ENCODE measurements around the gene ZIC5. TPM values are rescaled to one million over a fixed set of nuclear protein-coding genes. Genes with fewer than 3 reads are reported as not detected.
A peak's percentile ranks its signal among the peaks of the same experiment; 100 is the strongest.

ZIC5 gene
- total RNA-seq, 4 donors from 2014 or later, result not detected

GRCh38 chr13:99982731-99983498, 11.3 kb upstream of the ZIC5 start:
- peak overlapping the region in 2 of 4 donors; percentile 58 to 72 for H3K4me3 ChIP-seq
- TF ChIP-seq CTCF (IDR thresholded peaks at IDR 0.05), result no peak
- TF ChIP-seq POLR2A (IDR thresholded peaks at IDR 0.05), result no peak
- no peak for DNase-seq
- peaks cover 54 to 100% (median 75%) of the 10 kb centered on the region in 4 donors for H3K27me3 ChIP-seq
- H3K27ac ChIP-seq, result no peak overlapping the region
- 13 to 18% methylated on average over 18 to 28 of the region's 48 CpGs for WGBS, 2 donors
- H3K36me3 ChIP-seq, result no peaks in the 10 kb centered on the region
- H3K9me3 ChIP-seq, result no peaks in the 10 kb centered on the region
- intact Hi-C loops (cut with DNase I), result no loop called here
- peaks cover 20 to 77% (median 34%) of the 10 kb centered on the region in 3 donors for H3K4me1 ChIP-seq

GRCh38 chr13:99982036-99982730, 10.6 kb upstream of the ZIC5 start:
- Histone ChIP-seq H3K9me3 (no peaks in the 10 kb centered on the region), H3K4me1 (peaks cover 20 to 78% (median 34%) of the 10 kb centered on the region in 3 donors), H3K4me3 (peak overlapping the region; percentile 50 to 72 (median 54)), H3K27me3 (peaks cover 50 to 100% (median 76%) of the 10 kb centered on the region in 4 donors), H3K36me3 (no peaks in the 10 kb centered on the region), H3K27ac (no peak overlapping the region)
- intact Hi-C loops (cut with DNase I), result no loop called here
- no peak for TF ChIP-seq POLR2A (IDR thresholded peaks at IDR 0.05)
- no peak for TF ChIP-seq CTCF (IDR thresholded peaks at IDR 0.05)
- DNase-seq, result no peak
- no CpG with 5 or more reads among the region's 98 CpGs for WGBS, 2 donors

GRCh38 chr13:99981735-99982035, 10.1 kb upstream of the ZIC5 start, which contains the start of gene ZIC2:
TSS of gene ZIC2 (plus strand) at chr13:99981784. CDS start at chr13:99982065, 281 bp downstream.
- DNase-seq, result no peak
- no peaks in the 10 kb centered on the region for H3K36me3 ChIP-seq
- no peaks in the 10 kb centered on the region for H3K9me3 ChIP-seq
- intact Hi-C loops (cut with DNase I), result no loop called here
- no peak for TF ChIP-seq CTCF (IDR thresholded peaks at IDR 0.05)
- TF ChIP-seq POLR2A (IDR thresholded peaks at IDR 0.05), result no peak
- H3K27me3 ChIP-seq, result peaks cover 50 to 100% (median 75%) of the 10 kb centered on the region in 4 donors
- WGBS, 2 donors, result no CpG with 5 or more reads among the region's 41 CpGs
- H3K27ac ChIP-seq, result peak within 1 kb of the TSS in 1 of 4 donors; percentile 3
- H3K4me3 ChIP-seq, result peak within 1 kb of the TSS; percentile 50 to 72 (median 54)
- H3K4me1 ChIP-seq, result peaks cover 20 to 78% (median 34%) of the 10 kb centered on the region in 3 donors

DNA sequence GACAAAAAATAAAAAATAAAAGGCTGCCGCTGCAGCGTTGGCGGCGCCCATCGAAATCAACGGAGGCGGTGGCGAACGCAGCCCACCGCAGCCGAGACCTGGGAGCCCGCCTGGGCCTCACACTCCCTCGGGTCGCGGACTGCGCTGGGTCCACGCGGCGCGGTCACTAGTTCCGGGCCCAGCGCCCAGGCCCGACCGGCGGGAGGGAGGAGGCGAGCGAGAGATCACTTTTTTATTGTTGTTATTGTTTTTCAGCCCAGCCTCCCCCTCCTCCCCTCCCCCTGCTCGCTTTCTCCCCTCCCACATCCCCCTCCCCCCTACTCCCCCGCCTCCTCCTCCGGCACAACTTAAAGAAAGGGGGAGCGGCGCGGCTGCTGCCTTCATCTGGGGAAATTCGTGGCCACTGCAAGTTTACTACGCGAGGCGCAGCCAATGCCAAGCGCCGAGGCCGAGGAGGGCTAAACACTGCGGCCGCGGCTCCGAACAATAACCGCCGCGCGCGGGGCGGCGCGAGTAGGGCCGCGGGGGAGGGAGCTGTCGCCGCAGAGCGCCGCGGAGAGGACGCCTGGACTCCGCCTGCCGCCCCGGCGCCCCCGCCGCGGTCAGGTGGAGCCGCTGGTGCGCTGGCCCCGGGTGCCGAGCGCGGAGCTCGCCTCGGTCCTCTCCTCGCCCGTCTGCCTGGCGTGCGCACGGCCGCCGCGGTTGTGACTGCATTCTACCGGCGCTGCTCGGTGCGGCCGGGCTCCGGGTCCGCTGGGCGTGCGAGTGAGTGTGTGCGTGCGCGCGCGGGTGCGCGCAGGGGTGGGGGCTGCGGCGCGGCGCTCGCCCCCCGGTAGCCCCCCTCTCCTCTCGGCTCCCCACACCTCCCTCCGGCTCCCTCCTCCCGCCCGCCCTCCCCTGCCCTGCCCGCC, 9.5 kb upstream of the ZIC5 start:
- WGBS, 2 donors, result 1% methylated on average over 24 to 27 of the region's 110 CpGs

More for the DNA sequence above, 9.5 kb upstream of the ZIC5 start:
- H3K4me3 ChIP-seq, result peak overlapping the region; percentile 50 to 72 (median 54)
- TF ChIP-seq CTCF (IDR thresholded peaks at IDR 0.05), result no peak
- TF ChIP-seq POLR2A (IDR thresholded peaks at IDR 0.05), result no peak
- no peaks in the 10 kb centered on the region for H3K9me3 ChIP-seq
- H3K27me3 ChIP-seq, result peaks cover 50 to 100% (median 75%) of the 10 kb centered on the region in 4 donors
- H3K4me1 ChIP-seq, result peaks cover 20 to 78% (median 34%) of the 10 kb centered on the region in 3 donors
- intact Hi-C loops (cut with DNase I), result no loop called here
- H3K27ac ChIP-seq, result peak overlapping the region in 1 of 4 donors; percentile 3
- no peak for DNase-seq
- no peaks in the 10 kb centered on the region for H3K36me3 ChIP-seq
